ENCODE results near the gene PDGFC.

GRCh38 chr4:156749426-156750403 is 221.9 kb downstream of the PDGFC start:
- TF ChIP-seq, protein P1, sequence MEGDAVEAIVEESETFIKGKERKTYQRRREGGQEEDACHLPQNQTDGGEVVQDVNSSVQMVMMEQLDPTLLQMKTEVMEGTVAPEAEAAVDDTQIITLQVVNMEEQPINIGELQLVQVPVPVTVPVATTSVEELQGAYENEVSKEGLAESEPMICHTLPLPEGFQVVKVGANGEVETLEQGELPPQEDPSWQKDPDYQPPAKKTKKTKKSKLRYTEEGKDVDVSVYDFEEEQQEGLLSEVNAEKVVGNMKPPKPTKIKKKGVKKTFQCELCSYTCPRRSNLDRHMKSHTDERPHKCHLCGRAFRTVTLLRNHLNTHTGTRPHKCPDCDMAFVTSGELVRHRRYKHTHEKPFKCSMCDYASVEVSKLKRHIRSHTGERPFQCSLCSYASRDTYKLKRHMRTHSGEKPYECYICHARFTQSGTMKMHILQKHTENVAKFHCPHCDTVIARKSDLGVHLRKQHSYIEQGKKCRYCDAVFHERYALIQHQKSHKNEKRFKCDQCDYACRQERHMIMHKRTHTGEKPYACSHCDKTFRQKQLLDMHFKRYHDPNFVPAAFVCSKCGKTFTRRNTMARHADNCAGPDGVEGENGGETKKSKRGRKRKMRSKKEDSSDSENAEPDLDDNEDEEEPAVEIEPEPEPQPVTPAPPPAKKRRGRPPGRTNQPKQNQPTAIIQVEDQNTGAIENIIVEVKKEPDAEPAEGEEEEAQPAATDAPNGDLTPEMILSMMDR (conservative IDR thresholded peaks at IDR 0.05), result no peak
- TF ChIP-seq EZH2 (IDR thresholded peaks at IDR 0.05; ENCODE audit: low read depth), result no peak

All from PC-9 (cell line).